ENCODE results near the gene EZH2.
A peak's percentile ranks its signal among the peaks of the same experiment; 100 is the strongest.

Gene EZH2

GRCh38 chr7:148919859-148920258 is 35.8 kb upstream of the EZH2 start:
- no peaks in the 10 kb centered on the region for H3K27me3 ChIP-seq
- H3K9ac ChIP-seq = no peak overlapping the region
- H3K36me3 ChIP-seq = no peaks in the 10 kb centered on the region
- no peak for TF ChIP-seq Cebpa-rat (IDR thresholded peaks at IDR 0.05)
- no peaks in the 10 kb centered on the region for H3K9me3 ChIP-seq (replicated peaks in 1 of 11)
- H4K20me1 ChIP-seq = no peaks in the 10 kb centered on the region
- no peak overlapping the region for H3K27ac ChIP-seq
- H3K4me3 ChIP-seq = no peak overlapping the region
- no peak overlapping the region for H3K4me2 ChIP-seq
- H3K4me1 ChIP-seq = peaks cover 1 to 35% (median 28%) of the 10 kb centered on the region in 10 experiments; a peak in 19 of 20 replicates

GRCh38 chr7:148918058-148918596 is 34.0 kb upstream of the EZH2 start:
- TF ChIP-seq Cebpa-rat (IDR thresholded peaks at IDR 0.05) = no peak
- H3K9me3 ChIP-seq (replicated peaks in 1 of 11) = no peaks in the 10 kb centered on the region
- H3K36me3 ChIP-seq = no peaks in the 10 kb centered on the region
- no peaks in the 10 kb centered on the region for H3K27me3 ChIP-seq
- no peaks in the 10 kb centered on the region for H4K20me1 ChIP-seq
- H3K4me3 ChIP-seq = no peak overlapping the region
- H3K27ac ChIP-seq = no peak overlapping the region
- H3K4me1 ChIP-seq = peaks cover 14 to 52% (median 39%) of the 10 kb centered on the region in 10 experiments
- no peak overlapping the region for H3K9ac ChIP-seq
- no peak overlapping the region for H3K4me2 ChIP-seq

GRCh38 chr7:148916186-148916585 is 32.1 kb upstream of the EZH2 start:
- H3K9ac ChIP-seq = no peak overlapping the region
- H3K9me3 ChIP-seq (replicated peaks in 1 of 11) = no peaks in the 10 kb centered on the region
- TF ChIP-seq Cebpa-rat (IDR thresholded peaks at IDR 0.05) = no peak
- H3K27ac ChIP-seq = no peak overlapping the region
- H3K36me3 ChIP-seq = no peaks in the 10 kb centered on the region
- H4K20me1 ChIP-seq = no peaks in the 10 kb centered on the region
- H3K4me1 ChIP-seq = peaks cover 24 to 64% (median 50%) of the 10 kb centered on the region in 10 experiments
- peak overlapping the region in 3 of 11 experiments; percentile 72 to 78 (median 78); a peak in 3 of 22 replicates for H3K4me2 ChIP-seq
- no peak overlapping the region for H3K4me3 ChIP-seq
- no peaks in the 10 kb centered on the region for H3K27me3 ChIP-seq

GRCh38 chr7:148915211-148915610 is 31.1 kb upstream of the EZH2 start:
- Histone ChIP-seq H3K4me1 (peaks cover 24 to 61% (median 44%) of the 10 kb centered on the region in 10 experiments), H3K27ac (no peak overlapping the region), H3K9me3 (replicated peaks in 1 of 11) (no peaks in the 10 kb centered on the region), H4K20me1 (no peaks in the 10 kb centered on the region), H3K4me3 (no peak overlapping the region), H3K4me2 (peak overlapping the region in 9 of 11 experiments; percentile 65 to 86 (median 78); a peak in 16 of 22 replicates), H3K27me3 (no peaks in the 10 kb centered on the region), H3K9ac (no peak overlapping the region), H3K36me3 (no peaks in the 10 kb centered on the region)
- no peak for TF ChIP-seq Cebpa-rat (IDR thresholded peaks at IDR 0.05)

- Histone ChIP-seq H4K20me1 (no peaks in the 10 kb centered on the region), H3K9me3 (replicated peaks in 1 of 11) (no peaks in the 10 kb centered on the region), H3K4me3 (no peak overlapping the region), H3K36me3 (no peaks in the 10 kb centered on the region), H3K4me2 (peak overlapping the region; percentile 65 to 86 (median 78)), H3K27ac (peak overlapping the region in 2 of 11 experiments; percentile 29 to 56; a peak in 3 of 22 replicates), H3K4me1 (peaks cover 24 to 63% (median 44%) of the 10 kb centered on the region in 10 experiments), H3K9ac (0 out of 22 replicates have a peak overlapping the region, but pooled peaks of 2 of the 11 experiments have one; percentile 1 to 37), H3K27me3 (no peaks in the 10 kb centered on the region)
- TF ChIP-seq Cebpa-rat (IDR thresholded peaks at IDR 0.05) = no peak
Measured at GRCh38 chr7:148914208-148914777, 30.2 kb upstream of the EZH2 start.

GRCh38 chr7:148912758-148913541 is 28.9 kb upstream of the EZH2 start:
- peak overlapping the region in 3 of 11 experiments; percentile 24 to 56 (median 37); a peak in 5 of 22 replicates for H3K27ac ChIP-seq
- H3K9ac ChIP-seq = peak overlapping the region in 3 of 11 experiments; percentile 1 to 47 (median 40); a peak in 2 of 22 replicates
- no peak overlapping the region for H3K4me3 ChIP-seq
- no peaks in the 10 kb centered on the region for H4K20me1 ChIP-seq
- H3K27me3 ChIP-seq = no peaks in the 10 kb centered on the region
- peak overlapping the region in 10 of 11 experiments; percentile 1 to 86 (median 78); a peak in 18 of 22 replicates for H3K4me2 ChIP-seq
- no peaks in the 10 kb centered on the region for H3K9me3 ChIP-seq (replicated peaks in 1 of 11)
- TF ChIP-seq Cebpa-rat (IDR thresholded peaks at IDR 0.05) = no peak
- peaks cover 24 to 63% (median 44%) of the 10 kb centered on the region in 10 experiments for H3K4me1 ChIP-seq
- H3K36me3 ChIP-seq = no peaks in the 10 kb centered on the region

- H3K4me2 ChIP-seq = peak overlapping the region in 9 of 11 experiments; percentile 12 to 86 (median 78); a peak in 17 of 22 replicates
Measured at GRCh38 chr7:148912151-148912550, 28.1 kb upstream of the EZH2 start.

GRCh38 chr7:148911626-148912025 is 27.5 kb upstream of the EZH2 start:
- Histone ChIP-seq H3K36me3 (no peaks in the 10 kb centered on the region), H3K4me1 (peaks cover 24 to 63% (median 44%) of the 10 kb centered on the region in 10 experiments), H3K4me2 (peak overlapping the region in 10 of 11 experiments; percentile 12 to 86 (median 69); a peak in 15 of 22 replicates), H3K27me3 (no peaks in the 10 kb centered on the region), H3K9ac (no peak overlapping the region), H3K4me3 (no peak overlapping the region), H4K20me1 (no peaks in the 10 kb centered on the region), H3K27ac (no peak overlapping the region), H3K9me3 (replicated peaks in 1 of 11) (no peaks in the 10 kb centered on the region)
- TF ChIP-seq Cebpa-rat (IDR thresholded peaks at IDR 0.05) = no peak

More at GRCh38 chr7:148912151-148912550, 28.1 kb upstream of the EZH2 start:
- Histone ChIP-seq H3K4me3 (no peak overlapping the region), H3K36me3 (no peaks in the 10 kb centered on the region), H3K9me3 (replicated peaks in 1 of 11) (no peaks in the 10 kb centered on the region), H4K20me1 (no peaks in the 10 kb centered on the region), H3K4me1 (peaks cover 24 to 63% (median 44%) of the 10 kb centered on the region in 10 experiments), H3K27me3 (no peaks in the 10 kb centered on the region), H3K9ac (peak overlapping the region in 1 of 11 experiments; percentile 47; a peak in 1 of 22 replicates), H3K27ac (peak overlapping the region in 1 of 11 experiments; percentile 50; a peak in 2 of 22 replicates)
- TF ChIP-seq Cebpa-rat (IDR thresholded peaks at IDR 0.05) = no peak

GRCh38 chr7:148909568-148909967 is 25.5 kb upstream of the EZH2 start:
- TF ChIP-seq Cebpa-rat (IDR thresholded peaks at IDR 0.05) = no peak
- Histone ChIP-seq H3K4me2 (no peak overlapping the region), H4K20me1 (no peaks in the 10 kb centered on the region), H3K27me3 (no peaks in the 10 kb centered on the region), H3K9ac (no peak overlapping the region), H3K4me3 (no peak overlapping the region), H3K36me3 (no peaks in the 10 kb centered on the region), H3K27ac (no peak overlapping the region), H3K4me1 (peaks cover 20 to 43% (median 31%) of the 10 kb centered on the region in 10 experiments), H3K9me3 (replicated peaks in 1 of 11) (no peaks in the 10 kb centered on the region)
